Panc1 (cell line): ENCODE results near the gene FEV. TPM values are rescaled to one million over a fixed set of nuclear protein-coding genes. Genes with fewer than 3 reads are reported as not detected.

Source experiments
- ATAC-seq: fragments of 200-7000 bp; cut with Tn5 transposase; 2 replicates; pipeline ENCODE4 v1.9.1; 2020; ENCODE audit warnings: mild to moderate bottlenecking, moderate library complexity
- BruUV-seq: library from RNA; stranded (reverse); fragments of 400-500 nt; replicated peaks from 2 replicates; lab custom pipeline; 2021; lab: Mats Ljungman, UMichigan
- CTCF ChIA-PET: fragments of 300-600 bp; sonication (Branson Sonifier 250); formaldehyde crosslinking; loops from one replicate; lab custom pipeline; 2022; ENCODE audit warnings: antibody characterized with exemption; lab: Charles Lee
- POLR2A ChIA-PET: fragments of 300-600 bp; sonication (Branson Sonifier 250); formaldehyde crosslinking; loops from one replicate; lab custom pipeline; 2022; ENCODE audit warnings: antibody characterized with exemption; lab: Charles Lee
- DNase-seq: peaks from one replicate; pipeline ENCODE4 v3.0.0-alpha.2; 2010; ENCODE audit warnings: low read depth, low spot score
- H3K27ac ChIP-seq: 2 replicates; pipeline ENCODE4 v1.5.1; 2011; ENCODE audit warnings: mild to moderate bottlenecking, low read length, inconsistent platforms
- H3K27me3 ChIP-seq: fragments of 200-500 bp; sonication (Bioruptor generic); 2 replicates; pipeline ENCODE4 v1.6.0; 2014; ENCODE audit warnings: low read length, inconsistent platforms; ENCODE audit not compliant: control insufficient read depth, insufficient read depth
- H3K36me3 ChIP-seq: fragments of 200-500 bp; sonication (Bioruptor generic); 2 replicates; pipeline ENCODE4 v1.5.1; 2014; ENCODE audit warnings: inconsistent platforms, mild to moderate bottlenecking, low read length, moderate library complexity; ENCODE audit not compliant: control insufficient read depth, insufficient read depth
- H3K4me1 ChIP-seq: 2 replicates; pipeline ENCODE4 v1.5.1; 2011; ENCODE audit warnings: inconsistent platforms, mild to moderate bottlenecking, low read length, moderate library complexity; ENCODE audit not compliant: control insufficient read depth, insufficient read depth
- H3K4me3 ChIP-seq, 2 experiments: 2 replicates each; pipeline ENCODE4 v1.5.1; 2011 to 2012; ENCODE audit warnings: low read depth in 2 of 2, low read length in 2 of 2, mild to moderate bottlenecking in 2 of 2, inconsistent platforms in 1 of 2, moderate library complexity in 1 of 2
- H3K9me3 ChIP-seq: fragments of 200-500 bp; sonication (Bioruptor generic); 2 replicates; pipeline ENCODE4 v1.5.1; 2014; ENCODE audit warnings: low read depth, mild to moderate bottlenecking, inconsistent platforms, low read length, moderate library complexity; ENCODE audit not compliant: control insufficient read depth, insufficient read depth
- POLR2AphosphoS5 ChIP-seq: IDR thresholded peaks from 2 replicates; pipeline ENCODE4 v1.6.1; 2012; ENCODE audit warnings: mild to moderate bottlenecking, low read depth, low read length, moderate library complexity
- SIN3A ChIP-seq: IDR thresholded peaks from 2 replicates; pipeline ENCODE4 v1.6.1; 2012; ENCODE audit warnings: low read depth, mild to moderate bottlenecking, low read length, moderate library complexity, borderline replicate concordance; ENCODE audit not compliant: insufficient read depth
- TCF7L2 ChIP-seq: IDR thresholded peaks from 2 replicates; pipeline ENCODE4 v1.6.1; 2011; ENCODE audit warnings: mild to moderate bottlenecking, low read depth, low read length, inconsistent platforms
- in situ Hi-C: cut with HindIII; loops from 2 replicates; pipeline ENCODE4 v1.10.0; 2016; ENCODE audit warnings: low sequenced_read_pairs, low pct_unique_long_range_greater_than_20kb
- intact Hi-C: fragments of 100-400 bp; cut with micrococcal nuclease; formaldehyde crosslinking; loops from one replicate; pipeline ENCODE4 v1.10.0; 2022; ENCODE audit not compliant: unreplicated experiment
- total RNA-seq: library from RNA; stranded (reverse); gene quantifications from one replicate; pipeline ENCODE4 v1.2.1, GENCODE V29; 2021; ENCODE audit not compliant: unreplicated experiment
- TF ChIP-seq, protein P1 (sequence below), 2 experiments: IDR thresholded peaks; 2 replicates each; pipeline ENCODE4 v1.6.1; 2011 to 2012; ENCODE audit warnings: low read depth in 2 of 2, control low read depth in 1 of 2, low read length in 1 of 2, mild to moderate bottlenecking in 1 of 2, moderate library complexity in 1 of 2; ENCODE audit not compliant: insufficient read depth in 1 of 2
- TF ChIP-seq, protein P2 (sequence below): fragments of 450-650 bp; IDR thresholded peaks from 2 replicates; pipeline ENCODE4 v1.5.1; 2017; ENCODE audit warnings: mild to moderate bottlenecking

Gene FEV
- total RNA-seq, 1 experiment from 2014 or later = not detected

DNA sequence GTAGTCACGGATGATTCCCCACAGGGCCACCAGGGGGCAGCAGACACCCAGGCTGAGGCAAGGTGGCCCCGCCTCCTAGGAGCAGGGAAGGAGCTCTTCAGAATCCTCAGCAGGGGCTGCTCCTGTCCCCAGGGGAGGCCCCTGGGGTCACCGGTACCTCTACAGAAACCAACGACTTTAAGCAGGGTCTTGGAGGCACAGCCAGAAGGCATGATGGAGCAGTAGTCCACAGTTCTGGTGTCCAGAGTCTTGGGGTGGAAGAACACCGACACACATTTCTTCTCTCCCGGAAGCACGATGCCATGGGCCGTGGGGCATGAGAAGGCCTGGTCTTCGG, 44.8 kb upstream of the FEV start:
- Histone ChIP-seq H3K36me3 (no peaks in the 10 kb centered on the region), H3K27me3 (0 out of 2 replicates have a peak, but pooled peaks cover 2% of the 10 kb centered on the region), H3K4me3 (no peak overlapping the region), H3K27ac (no peak overlapping the region), H3K4me1 (no peaks in the 10 kb centered on the region), H3K9me3 (no peaks in the 10 kb centered on the region)
- peak; percentile 95 for ATAC-seq
- intact Hi-C loops (loop anchor here (2.0 to 10.0 kb wide), 2 partner anchors 31 to 125 kb away; no protein-coding TSS in a partner anchor), in situ Hi-C loops (no loop called here)
- TF ChIP-seq POLR2AphosphoS5 (no peak), SIN3A (no peak), TCF7L2 (no peak)
- TF ChIP-seq, protein P1, sequence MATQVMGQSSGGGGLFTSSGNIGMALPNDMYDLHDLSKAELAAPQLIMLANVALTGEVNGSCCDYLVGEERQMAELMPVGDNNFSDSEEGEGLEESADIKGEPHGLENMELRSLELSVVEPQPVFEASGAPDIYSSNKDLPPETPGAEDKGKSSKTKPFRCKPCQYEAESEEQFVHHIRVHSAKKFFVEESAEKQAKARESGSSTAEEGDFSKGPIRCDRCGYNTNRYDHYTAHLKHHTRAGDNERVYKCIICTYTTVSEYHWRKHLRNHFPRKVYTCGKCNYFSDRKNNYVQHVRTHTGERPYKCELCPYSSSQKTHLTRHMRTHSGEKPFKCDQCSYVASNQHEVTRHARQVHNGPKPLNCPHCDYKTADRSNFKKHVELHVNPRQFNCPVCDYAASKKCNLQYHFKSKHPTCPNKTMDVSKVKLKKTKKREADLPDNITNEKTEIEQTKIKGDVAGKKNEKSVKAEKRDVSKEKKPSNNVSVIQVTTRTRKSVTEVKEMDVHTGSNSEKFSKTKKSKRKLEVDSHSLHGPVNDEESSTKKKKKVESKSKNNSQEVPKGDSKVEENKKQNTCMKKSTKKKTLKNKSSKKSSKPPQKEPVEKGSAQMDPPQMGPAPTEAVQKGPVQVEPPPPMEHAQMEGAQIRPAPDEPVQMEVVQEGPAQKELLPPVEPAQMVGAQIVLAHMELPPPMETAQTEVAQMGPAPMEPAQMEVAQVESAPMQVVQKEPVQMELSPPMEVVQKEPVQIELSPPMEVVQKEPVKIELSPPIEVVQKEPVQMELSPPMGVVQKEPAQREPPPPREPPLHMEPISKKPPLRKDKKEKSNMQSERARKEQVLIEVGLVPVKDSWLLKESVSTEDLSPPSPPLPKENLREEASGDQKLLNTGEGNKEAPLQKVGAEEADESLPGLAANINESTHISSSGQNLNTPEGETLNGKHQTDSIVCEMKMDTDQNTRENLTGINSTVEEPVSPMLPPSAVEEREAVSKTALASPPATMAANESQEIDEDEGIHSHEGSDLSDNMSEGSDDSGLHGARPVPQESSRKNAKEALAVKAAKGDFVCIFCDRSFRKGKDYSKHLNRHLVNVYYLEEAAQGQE (IDR thresholded peaks at IDR 0.05; ENCODE audit: insufficient read depth in 1 of 2, low read depth in 2 of 2, low read length in 1 of 2) = peak in 1 of 2 experiments; percentile 58; a peak in 1 of 4 replicates
- TF ChIP-seq, protein P2, sequence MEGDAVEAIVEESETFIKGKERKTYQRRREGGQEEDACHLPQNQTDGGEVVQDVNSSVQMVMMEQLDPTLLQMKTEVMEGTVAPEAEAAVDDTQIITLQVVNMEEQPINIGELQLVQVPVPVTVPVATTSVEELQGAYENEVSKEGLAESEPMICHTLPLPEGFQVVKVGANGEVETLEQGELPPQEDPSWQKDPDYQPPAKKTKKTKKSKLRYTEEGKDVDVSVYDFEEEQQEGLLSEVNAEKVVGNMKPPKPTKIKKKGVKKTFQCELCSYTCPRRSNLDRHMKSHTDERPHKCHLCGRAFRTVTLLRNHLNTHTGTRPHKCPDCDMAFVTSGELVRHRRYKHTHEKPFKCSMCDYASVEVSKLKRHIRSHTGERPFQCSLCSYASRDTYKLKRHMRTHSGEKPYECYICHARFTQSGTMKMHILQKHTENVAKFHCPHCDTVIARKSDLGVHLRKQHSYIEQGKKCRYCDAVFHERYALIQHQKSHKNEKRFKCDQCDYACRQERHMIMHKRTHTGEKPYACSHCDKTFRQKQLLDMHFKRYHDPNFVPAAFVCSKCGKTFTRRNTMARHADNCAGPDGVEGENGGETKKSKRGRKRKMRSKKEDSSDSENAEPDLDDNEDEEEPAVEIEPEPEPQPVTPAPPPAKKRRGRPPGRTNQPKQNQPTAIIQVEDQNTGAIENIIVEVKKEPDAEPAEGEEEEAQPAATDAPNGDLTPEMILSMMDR = peak; percentile 98
- ChIA-PET CTCF (interaction anchor here (0.5 to 1.5 kb wide), 26 partner anchors 9 to 279 kb away, joined by 3 to 21 read pairs (median 4); partner anchors contain the start of genes CFAP65 and IHH), POLR2A (no interaction called here)
- BruUV-seq = no TSS peak
- peak; percentile 50 for DNase-seq

DNA sequence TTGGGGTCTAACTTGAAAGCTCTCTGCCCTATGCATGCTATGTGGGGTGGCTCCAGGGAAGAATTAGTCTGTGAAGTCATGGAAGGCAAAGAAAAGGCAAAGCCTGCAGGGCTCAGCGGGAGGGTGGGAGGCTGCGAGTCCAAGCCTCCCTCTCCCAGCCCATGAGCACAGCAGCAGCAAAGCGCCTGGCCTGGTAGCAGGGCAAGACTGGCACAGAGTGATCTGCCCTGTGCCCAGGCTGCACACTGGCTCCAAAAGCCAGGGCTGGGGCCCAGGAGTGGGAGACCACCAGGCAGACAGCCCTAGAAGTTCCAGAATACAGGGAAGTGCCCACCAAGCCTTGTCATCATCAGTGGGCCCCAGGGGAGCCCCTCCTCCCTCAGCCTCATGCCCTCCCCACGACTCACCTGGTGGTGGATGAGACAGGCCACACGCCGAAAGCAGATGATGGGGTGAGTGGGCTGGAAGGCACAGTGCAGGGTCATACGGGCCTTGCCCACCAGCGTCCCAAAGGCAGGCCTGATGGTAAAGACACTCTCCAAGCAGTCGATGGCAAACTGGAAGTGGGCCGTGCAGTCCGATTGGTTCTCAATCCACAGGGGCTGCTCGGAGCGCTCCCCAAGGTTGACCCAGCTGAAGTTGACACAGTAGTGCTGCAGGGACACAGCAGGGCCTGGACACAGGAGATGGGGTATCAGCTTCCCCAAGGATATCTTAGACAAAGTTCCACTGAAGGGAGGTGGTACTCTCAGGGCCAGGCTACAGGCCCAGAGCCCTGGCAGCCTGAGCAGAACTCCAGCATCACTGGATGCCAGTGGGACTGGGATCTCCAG, 44.2 kb upstream of the FEV start:
- no peak overlapping the region for H3K27ac ChIP-seq
- DNase-seq (no peak), ATAC-seq (peak; percentile 31)
- 0 out of 2 replicates have a peak, but pooled peaks cover 2% of the 10 kb centered on the region for H3K27me3 ChIP-seq
- in situ Hi-C loops = no loop called here
- no peaks in the 10 kb centered on the region for H3K4me1 ChIP-seq
- BruUV-seq = no TSS peak
- TF ChIP-seq POLR2AphosphoS5 (no peak), TCF7L2 (no peak), SIN3A (no peak)
- TF ChIP-seq, protein P1 (IDR thresholded peaks at IDR 0.05; ENCODE audit: insufficient read depth in 1 of 2, low read depth in 2 of 2, low read length in 1 of 2) = no peak
- TF ChIP-seq, protein P2 = no peak
- no peak overlapping the region for H3K4me3 ChIP-seq
- intact Hi-C loops = loop anchor here (10.0 kb wide), 1 partner anchor 126 kb away; no protein-coding TSS in a partner anchor
- no peaks in the 10 kb centered on the region for H3K9me3 ChIP-seq
- no peaks in the 10 kb centered on the region for H3K36me3 ChIP-seq
- ChIA-PET CTCF (interaction anchor here (0.6 to 1.5 kb wide), 22 partner anchors 9 to 278 kb away, joined by 3 to 21 read pairs (median 4); partner anchors contain the start of genes CFAP65 and IHH), POLR2A (no interaction called here)
